ENCODE measurements around the gene GBGT1.
"Not testable (repeated sequence)": the region's sequence is repeated elsewhere in the genome, so short reads cannot be mapped to it uniquely, and the experiment has no call there.

Gene GBGT1

DNA sequence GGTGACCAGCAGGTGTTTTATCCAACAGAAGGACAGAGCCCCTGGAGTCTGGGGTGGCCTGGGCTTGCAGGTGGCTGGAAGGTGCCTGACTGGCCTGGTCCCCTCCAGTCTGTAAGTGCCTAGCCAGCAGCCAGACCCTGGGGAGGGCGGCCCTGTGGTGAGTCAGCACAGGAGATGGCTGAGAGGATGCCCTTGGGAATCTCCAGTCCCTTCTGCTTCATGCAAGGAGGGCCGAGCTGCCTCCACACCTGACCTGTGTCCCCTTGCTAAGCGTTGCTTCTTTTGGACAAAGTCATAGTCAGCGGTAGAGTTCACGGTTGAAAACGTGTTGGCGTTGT, 25.1 kb upstream of the GBGT1 start:
- no peak overlapping the region for H3K4me3 ChIP-seq (ENCODE audit: low read length)
- H3K36me3 ChIP-seq (ENCODE audit: insufficient read depth, low read depth, low read length): no peaks in the 10 kb centered on the region
- no peaks in the 10 kb centered on the region; the same call in 1 of the 2 replicates for H3K4me1 ChIP-seq (ENCODE audit: insufficient read depth, low read length)
- H3K27me3 ChIP-seq (ENCODE audit: insufficient read depth, low read length): peaks cover 25% of the 10 kb centered on the region
- no peak overlapping the region for H3K27ac ChIP-seq (ENCODE audit: low read length)
- H3K9me3 ChIP-seq (ENCODE audit: insufficient read depth, low read depth, low read length): no peaks in the 10 kb centered on the region
- H3K9ac ChIP-seq (ENCODE audit: low read depth, low read length): no peak overlapping the region

DNA sequence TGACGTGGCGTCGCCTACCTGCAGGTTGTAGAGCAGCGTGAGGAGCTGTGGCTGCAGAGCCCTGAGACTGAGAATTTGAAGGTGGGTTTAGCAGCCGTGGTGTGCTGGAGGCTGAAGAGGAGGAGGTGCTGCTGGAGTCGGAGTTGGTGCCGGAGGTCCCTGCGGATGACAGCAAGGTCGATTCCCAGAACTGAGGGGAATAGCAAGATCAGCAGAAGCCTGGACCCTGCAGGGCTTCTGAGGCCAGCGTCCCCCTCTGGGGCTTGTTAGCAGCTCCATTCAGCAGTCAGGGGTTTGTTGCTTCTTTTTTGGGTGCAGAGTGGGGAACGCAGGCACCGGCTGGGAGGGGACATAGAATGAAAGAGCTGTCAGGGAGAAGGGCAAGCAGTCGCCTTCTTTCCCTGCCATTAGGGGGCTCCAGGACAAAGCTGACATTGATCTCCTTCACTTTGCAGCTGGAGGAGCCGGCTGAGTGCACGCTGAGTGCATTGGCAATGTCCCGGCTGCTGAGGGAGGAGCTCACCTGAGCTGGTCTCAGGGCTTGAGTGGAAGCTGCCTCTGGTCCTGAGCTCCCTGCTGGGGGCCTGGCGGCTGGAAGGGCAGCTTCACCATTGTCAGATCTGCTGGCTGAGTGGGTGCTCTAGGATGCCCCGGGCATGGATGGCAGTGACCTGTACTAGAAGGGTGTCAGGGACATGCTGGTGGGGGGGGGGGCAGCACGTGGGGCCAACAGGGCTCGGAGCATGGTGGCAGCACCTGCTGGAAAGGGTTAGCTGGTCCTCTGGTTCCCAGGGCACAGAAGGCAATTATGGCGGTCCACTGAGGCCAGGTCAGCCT, 24.5 kb upstream of the GBGT1 start:
- H3K36me3 ChIP-seq (ENCODE audit: insufficient read depth, low read depth, low read length): no peaks in the 10 kb centered on the region
- H3K27ac ChIP-seq (ENCODE audit: low read length): no peak overlapping the region
- H3K27me3 ChIP-seq (ENCODE audit: insufficient read depth, low read length): peaks cover 29% of the 10 kb centered on the region
- no peak overlapping the region for H3K4me3 ChIP-seq (ENCODE audit: low read length)
- H3K4me1 ChIP-seq (ENCODE audit: insufficient read depth, low read length): no peaks in the 10 kb centered on the region; the same call in 1 of the 2 replicates
- H3K9ac ChIP-seq (ENCODE audit: low read depth, low read length): no peak overlapping the region
- H3K9me3 ChIP-seq (ENCODE audit: insufficient read depth, low read depth, low read length): no peaks in the 10 kb centered on the region

DNA sequence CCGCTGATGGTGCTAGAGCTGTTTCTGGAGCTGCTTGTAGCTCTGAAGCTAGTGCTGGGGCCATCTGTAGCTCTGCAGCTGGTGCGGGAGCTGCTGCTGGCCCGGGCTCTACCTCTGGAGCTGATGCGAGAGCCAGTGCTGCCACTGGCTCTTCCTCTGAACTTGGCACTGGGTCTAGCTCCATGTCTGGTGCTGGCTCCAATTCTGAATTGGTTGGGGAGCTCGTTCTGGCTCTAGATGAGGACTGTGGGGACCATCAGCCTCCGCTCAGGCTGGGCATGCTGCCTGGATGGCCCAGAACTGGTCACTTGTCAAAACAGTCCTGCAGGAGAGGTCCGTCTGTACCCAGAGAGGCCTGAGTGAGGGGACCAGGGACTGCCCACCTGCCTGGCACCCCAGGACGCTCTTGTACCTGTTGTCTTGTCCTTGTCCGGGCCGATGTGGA, 23.9 kb upstream of the GBGT1 start:
- peaks cover 35% of the 10 kb centered on the region for H3K27me3 ChIP-seq (ENCODE audit: insufficient read depth, low read length)
- H3K36me3 ChIP-seq (ENCODE audit: insufficient read depth, low read depth, low read length): no peaks in the 10 kb centered on the region
- H3K9ac ChIP-seq (ENCODE audit: low read depth, low read length): no peak overlapping the region
- no peaks in the 10 kb centered on the region for H3K9me3 ChIP-seq (ENCODE audit: insufficient read depth, low read depth, low read length)
- H3K4me1 ChIP-seq (ENCODE audit: insufficient read depth, low read length): no peaks in the 10 kb centered on the region; the same call in 1 of the 2 replicates
- H3K27ac ChIP-seq (ENCODE audit: low read length): no peak overlapping the region
- H3K4me3 ChIP-seq (ENCODE audit: low read length): no peak overlapping the region

DNA sequence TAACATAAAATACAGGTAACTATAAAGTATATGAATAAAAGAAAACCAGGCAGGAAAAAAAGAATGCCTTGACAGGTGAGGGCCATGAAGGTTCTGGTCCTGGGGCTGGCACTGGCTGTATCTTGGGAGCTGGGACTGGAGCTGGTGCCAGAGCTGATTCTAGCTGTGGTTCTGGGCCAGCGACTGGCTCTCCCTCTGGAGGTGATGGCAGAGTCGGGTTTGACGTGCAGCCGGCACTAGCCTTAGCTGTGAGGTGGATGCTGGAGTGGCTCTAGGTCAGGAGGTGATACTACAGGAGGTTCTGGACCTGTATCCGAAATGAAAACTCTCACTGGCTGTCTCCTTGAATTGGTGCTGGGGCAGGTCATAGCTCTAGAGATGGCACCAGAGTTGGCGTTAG, 23.0 kb upstream of the GBGT1 start:
- no peaks in the 10 kb centered on the region for H3K9me3 ChIP-seq (ENCODE audit: insufficient read depth, low read depth, low read length)
- peaks cover 36% of the 10 kb centered on the region for H3K27me3 ChIP-seq (ENCODE audit: insufficient read depth, low read length)
- no peaks in the 10 kb centered on the region; the same call in 1 of the 2 replicates for H3K4me1 ChIP-seq (ENCODE audit: insufficient read depth, low read length)
- no peak overlapping the region for H3K4me3 ChIP-seq (ENCODE audit: low read length)
- no peak overlapping the region for H3K27ac ChIP-seq (ENCODE audit: low read length)
- no peak overlapping the region for H3K9ac ChIP-seq (ENCODE audit: low read depth, low read length)
- H3K36me3 ChIP-seq (ENCODE audit: insufficient read depth, low read depth, low read length): no peaks in the 10 kb centered on the region

DNA sequence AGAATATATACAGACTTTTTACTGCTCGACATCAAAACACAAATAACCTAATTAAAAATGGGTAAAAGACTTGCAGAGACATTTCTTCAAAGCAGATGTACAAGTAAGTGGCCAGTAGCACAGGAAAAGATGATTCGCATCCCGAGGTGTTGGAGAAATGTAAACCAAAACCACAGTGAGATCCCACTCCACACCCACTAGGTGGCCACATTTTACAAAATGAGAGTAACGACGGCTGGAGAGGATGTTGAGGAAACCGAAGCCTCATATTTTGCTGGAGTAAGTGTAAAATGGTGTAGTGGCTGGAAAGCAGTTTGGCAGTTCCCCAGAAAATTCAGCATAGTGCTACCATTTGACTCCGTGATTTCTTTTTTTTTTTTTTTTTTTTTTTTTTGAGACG, 21.3 kb upstream of the GBGT1 start:
- Histone ChIP-seq H3K9me3 (ENCODE audit: insufficient read depth, low read depth, low read length) (no peaks in the 10 kb centered on the region), H3K9ac (ENCODE audit: low read depth, low read length) (no peak overlapping the region), H3K36me3 (ENCODE audit: insufficient read depth, low read depth, low read length) (no peaks in the 10 kb centered on the region), H3K27ac (ENCODE audit: low read length) (no peak overlapping the region), H3K27me3 (ENCODE audit: insufficient read depth, low read length) (peaks cover 36% of the 10 kb centered on the region), H3K4me3 (ENCODE audit: low read length) (no peak overlapping the region), H3K4me1 (ENCODE audit: insufficient read depth, low read length) (no peaks in the 10 kb centered on the region; the same call in 1 of the 2 replicates)

DNA sequence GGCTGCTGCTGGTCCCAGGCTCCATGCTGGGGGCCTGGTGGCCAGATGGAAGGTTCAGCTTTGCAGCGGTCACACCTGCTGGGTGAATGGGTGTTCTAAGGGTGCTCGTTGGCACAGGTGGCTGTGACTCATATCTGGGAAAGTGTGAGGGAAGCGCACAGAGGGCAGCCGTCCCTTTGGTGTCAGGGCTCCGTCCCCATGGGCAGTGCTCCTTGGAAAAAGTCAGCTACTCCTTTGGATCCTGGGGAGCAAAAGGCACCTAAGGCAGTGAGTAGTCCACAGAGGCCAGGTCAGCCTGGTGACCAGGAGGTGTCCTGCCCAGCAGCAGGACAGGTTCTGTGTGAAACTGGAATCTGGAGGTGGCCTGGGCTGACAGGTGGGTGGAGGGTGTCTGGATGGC, 18.4 kb upstream of the GBGT1 start:
- Histone ChIP-seq H3K27ac (ENCODE audit: low read length) (no peak overlapping the region), H3K4me3 (ENCODE audit: low read length) (no peak overlapping the region), H3K9me3 (ENCODE audit: insufficient read depth, low read depth, low read length) (no peaks in the 10 kb centered on the region), H3K4me1 (ENCODE audit: insufficient read depth, low read length) (no peaks in the 10 kb centered on the region), H3K9ac (ENCODE audit: low read depth, low read length) (no peak overlapping the region), H3K27me3 (ENCODE audit: insufficient read depth, low read length) (peaks cover 27% of the 10 kb centered on the region), H3K36me3 (ENCODE audit: insufficient read depth, low read depth, low read length) (no peaks in the 10 kb centered on the region)

DNA sequence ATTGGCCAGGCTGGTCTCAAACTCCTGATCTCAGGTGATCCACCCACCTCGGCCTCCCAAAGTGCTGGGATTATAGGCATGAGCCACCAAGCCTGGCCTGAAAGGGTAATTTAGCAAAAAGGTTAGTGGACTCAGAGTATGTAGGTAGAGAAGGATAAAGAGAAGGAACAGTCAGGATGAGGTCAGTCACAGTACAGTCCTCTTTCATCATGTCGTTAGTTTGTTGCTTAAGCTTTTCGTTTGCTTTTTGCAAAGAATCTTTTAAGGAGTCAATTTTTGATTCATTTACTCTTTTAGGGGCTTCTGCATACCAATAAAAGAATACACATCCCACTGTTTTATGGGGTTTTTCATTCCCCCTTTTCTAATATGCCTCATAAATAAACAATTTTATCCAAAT, 17.8 kb upstream of the GBGT1 start:
- no peaks in the 10 kb centered on the region for H3K4me1 ChIP-seq (ENCODE audit: insufficient read depth, low read length)
- H3K9me3 ChIP-seq (ENCODE audit: insufficient read depth, low read depth, low read length): no peaks in the 10 kb centered on the region
- no peak overlapping the region for H3K9ac ChIP-seq (ENCODE audit: low read depth, low read length)
- no peak overlapping the region for H3K27ac ChIP-seq (ENCODE audit: low read length)
- H3K36me3 ChIP-seq (ENCODE audit: insufficient read depth, low read depth, low read length): no peaks in the 10 kb centered on the region
- H3K27me3 ChIP-seq (ENCODE audit: insufficient read depth, low read length): peaks cover 21% of the 10 kb centered on the region
- no peak overlapping the region for H3K4me3 ChIP-seq (ENCODE audit: low read length)

DNA sequence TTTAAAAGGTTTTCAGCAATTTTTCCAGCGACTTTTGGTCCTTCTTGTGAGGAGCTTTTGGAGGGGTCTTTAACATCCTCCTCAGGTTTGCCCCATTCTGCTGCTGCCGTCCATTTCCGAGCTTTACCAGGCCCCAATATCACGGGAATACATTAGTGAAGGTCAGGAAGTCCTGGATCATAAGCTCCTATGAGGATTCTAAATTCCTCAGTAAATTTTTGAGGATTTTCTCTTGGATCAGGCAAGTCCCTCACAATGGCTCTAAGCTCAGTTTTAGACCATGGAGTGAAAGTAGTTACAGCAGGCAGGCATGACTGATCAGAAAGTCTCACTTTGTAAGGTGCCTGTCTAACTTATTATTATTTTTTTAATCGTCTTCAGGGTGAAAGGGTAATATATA, 17.2 kb upstream of the GBGT1 start:
- H3K4me3 ChIP-seq (ENCODE audit: low read length): no peak overlapping the region
- no peak overlapping the region for H3K9ac ChIP-seq (ENCODE audit: low read depth, low read length)
- H3K36me3 ChIP-seq (ENCODE audit: insufficient read depth, low read depth, low read length): no peaks in the 10 kb centered on the region
- no peak overlapping the region for H3K27ac ChIP-seq (ENCODE audit: low read length)
- no peaks in the 10 kb centered on the region for H3K9me3 ChIP-seq (ENCODE audit: insufficient read depth, low read depth, low read length)
- no peaks in the 10 kb centered on the region for H3K4me1 ChIP-seq (ENCODE audit: insufficient read depth, low read length)
- H3K27me3 ChIP-seq (ENCODE audit: insufficient read depth, low read length): peaks cover 21% of the 10 kb centered on the region

DNA sequence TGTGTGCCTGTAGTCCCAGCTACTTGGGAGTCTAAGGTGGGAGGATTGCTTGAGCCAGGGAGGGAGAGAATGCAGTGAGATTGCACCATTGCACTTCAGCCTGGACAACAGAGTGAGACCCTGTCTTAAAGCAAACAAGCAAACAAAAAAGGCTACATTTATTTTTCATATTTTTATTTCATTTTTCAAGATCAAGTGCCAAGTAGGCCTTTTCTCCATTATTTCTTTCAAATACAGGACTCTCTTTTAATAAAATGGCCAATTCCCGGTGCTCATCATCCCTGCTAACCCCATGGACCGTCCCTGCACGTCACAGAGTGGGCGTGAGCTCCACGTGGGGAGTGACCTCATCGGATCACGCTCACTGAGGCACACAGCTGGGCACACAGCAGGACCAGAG, 9.3 kb upstream of the GBGT1 start:
- H3K27ac ChIP-seq (ENCODE audit: low read length): no peak overlapping the region
- H3K36me3 ChIP-seq (ENCODE audit: insufficient read depth, low read depth, low read length): no peaks in the 10 kb centered on the region
- H3K4me1 ChIP-seq (ENCODE audit: insufficient read depth, low read length): no peaks in the 10 kb centered on the region
- H3K9ac ChIP-seq (ENCODE audit: low read depth, low read length): no peak overlapping the region
- peaks cover 14% of the 10 kb centered on the region for H3K27me3 ChIP-seq (ENCODE audit: insufficient read depth, low read length)
- H3K4me3 ChIP-seq (ENCODE audit: low read length): no peak overlapping the region
- H3K9me3 ChIP-seq (ENCODE audit: insufficient read depth, low read depth, low read length): no peaks in the 10 kb centered on the region

DNA sequence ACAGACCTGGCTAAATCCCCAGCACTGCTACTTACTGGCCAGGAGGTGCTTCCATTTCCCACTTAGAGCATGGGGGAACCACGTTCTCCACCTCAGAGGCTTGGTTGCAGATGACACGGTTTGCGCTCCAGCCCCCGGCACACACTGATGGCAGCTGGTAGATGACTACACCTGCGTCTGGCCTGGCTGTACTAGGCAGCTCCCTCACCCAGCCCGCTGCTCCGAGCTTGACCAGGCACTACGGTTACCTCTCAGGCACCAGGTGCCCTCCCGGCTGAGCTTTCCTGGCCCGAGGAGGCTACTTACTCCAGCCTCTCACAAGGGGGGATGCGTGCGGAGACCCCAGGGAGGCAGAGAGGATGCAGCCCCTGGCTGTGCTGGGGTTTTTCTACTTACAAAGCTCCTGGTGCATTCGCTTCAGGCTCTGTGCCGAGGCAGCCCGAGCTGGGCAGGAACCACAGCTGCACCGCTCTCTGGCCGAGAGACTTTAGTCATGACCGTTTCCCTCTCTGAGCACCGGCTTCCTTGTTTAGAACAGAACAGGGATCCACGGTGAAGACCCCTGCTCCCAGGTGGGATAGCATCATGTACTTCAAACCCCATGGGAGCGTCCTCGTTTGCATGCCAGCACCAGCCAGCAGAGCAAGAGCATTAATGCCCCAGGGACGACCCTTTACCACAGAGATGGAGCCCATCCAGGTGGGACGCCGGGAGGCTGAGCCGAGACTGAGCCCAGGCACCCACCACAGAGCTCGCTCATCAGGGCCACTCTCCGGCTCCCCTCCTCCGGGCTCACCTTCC, 7.6 kb upstream of the GBGT1 start:
- Histone ChIP-seq H3K27ac (ENCODE audit: low read length) (no peak overlapping the region), H3K27me3 (ENCODE audit: insufficient read depth, low read length) (peaks cover 12% of the 10 kb centered on the region), H3K9me3 (ENCODE audit: insufficient read depth, low read depth, low read length) (no peaks in the 10 kb centered on the region), H3K36me3 (ENCODE audit: insufficient read depth, low read depth, low read length) (no peaks in the 10 kb centered on the region), H3K9ac (ENCODE audit: low read depth, low read length) (no peak overlapping the region), H3K4me1 (ENCODE audit: insufficient read depth, low read length) (no peaks in the 10 kb centered on the region), H3K4me3 (ENCODE audit: low read length) (no peak overlapping the region)

DNA sequence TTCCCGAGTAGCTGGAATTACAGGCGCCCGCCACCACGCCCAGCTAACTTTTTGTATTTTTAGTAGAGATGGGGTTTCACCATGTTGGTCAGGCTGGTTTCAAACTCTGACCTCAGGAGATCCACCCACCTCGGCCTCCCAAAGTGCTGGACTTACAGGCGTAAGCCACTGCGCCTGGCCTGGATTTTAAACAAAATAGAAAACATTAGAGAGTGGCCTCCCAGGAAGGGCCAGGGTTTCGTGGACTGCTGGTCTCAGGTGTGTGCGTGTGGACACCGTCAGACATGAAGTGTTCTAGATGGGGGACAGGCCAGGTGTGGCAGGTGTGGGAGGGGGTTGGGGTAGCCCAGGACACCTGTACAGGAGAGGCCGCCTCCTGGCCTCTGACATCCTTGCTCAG, 7.0 kb upstream of the GBGT1 start:
- H3K4me1 ChIP-seq (ENCODE audit: insufficient read depth, low read length): no peaks in the 10 kb centered on the region
- no peak overlapping the region for H3K4me3 ChIP-seq (ENCODE audit: low read length)
- H3K27me3 ChIP-seq (ENCODE audit: insufficient read depth, low read length): peaks cover 12% of the 10 kb centered on the region
- H3K36me3 ChIP-seq (ENCODE audit: insufficient read depth, low read depth, low read length): no peaks in the 10 kb centered on the region
- no peaks in the 10 kb centered on the region for H3K9me3 ChIP-seq (ENCODE audit: insufficient read depth, low read depth, low read length)
- H3K9ac ChIP-seq (ENCODE audit: low read depth, low read length): no peak overlapping the region
- no peak overlapping the region for H3K27ac ChIP-seq (ENCODE audit: low read length)

DNA sequence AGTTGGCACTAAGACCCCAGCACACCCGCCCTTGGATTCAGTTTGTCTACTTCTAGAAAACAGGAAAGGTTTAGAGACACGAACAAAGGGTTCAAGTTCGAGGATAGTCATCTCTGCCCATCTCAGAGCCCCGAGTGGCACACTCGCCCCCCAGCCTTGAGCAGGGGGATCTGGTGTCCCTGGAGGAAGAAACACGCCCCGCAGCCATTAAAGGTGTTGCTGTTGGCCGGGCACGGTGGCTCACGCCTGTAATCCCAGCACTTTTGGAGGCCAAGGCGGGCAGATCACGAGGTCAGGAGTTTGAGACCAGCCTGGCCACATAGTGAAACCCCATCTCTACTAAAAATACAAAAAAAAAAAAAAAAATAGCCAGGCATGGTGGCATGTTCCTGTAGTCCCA, 6.0 kb upstream of the GBGT1 start:
- H3K4me1 ChIP-seq (ENCODE audit: insufficient read depth, low read length); H3K4me3 ChIP-seq (ENCODE audit: low read length); H3K36me3 ChIP-seq (ENCODE audit: insufficient read depth, low read depth, low read length); H3K9me3 ChIP-seq (ENCODE audit: insufficient read depth, low read depth, low read length); H3K27ac ChIP-seq (ENCODE audit: low read length); H3K9ac ChIP-seq (ENCODE audit: low read depth, low read length): not testable (repeated sequence)
- peaks cover 13% of the 10 kb centered on the region for H3K27me3 ChIP-seq (ENCODE audit: insufficient read depth, low read length)
